LNCaP clone FGC (cell line): Measurements from ENCODE around the gene NF2.

Source experiments
- DNase-seq: peaks from one replicate; pipeline ENCODE4 v3.0.0-alpha.2; 2011; ENCODE audit warnings: low read depth
- H3K4me3 ChIP-seq: 2 replicates; pipeline ENCODE4 v1.5.1; 2011; ENCODE audit warnings: mild to moderate bottlenecking, low read depth, low read length, control low read depth
- CTCF ChIP-seq: IDR thresholded peaks from 2 replicates; pipeline ENCODE4 v1.5.1; 2012; ENCODE audit warnings: mild to moderate bottlenecking; ENCODE audit not compliant: control insufficient read depth, insufficient read depth; ENCODE audit errors: extremely low read depth

NF2 gene

GRCh38 chr22:29684244-29684643 lies 80.8 kb downstream of the NF2 start:
- no peak for TF ChIP-seq CTCF
- H3K4me3 ChIP-seq: no peak overlapping the region
- no peak for DNase-seq

- DNase-seq: no peak
- H3K4me3 ChIP-seq: no peak overlapping the region
- TF ChIP-seq CTCF: no peak
Observed at GRCh38 chr22:29689206-29689879, 85.9 kb downstream of the NF2 start.

GRCh38 chr22:29689880-29690213 lies 86.4 kb downstream of the NF2 start:
- peak; percentile 86 for TF ChIP-seq CTCF
- DNase-seq: no peak

GRCh38 chr22:29690476-29690875 lies 87.0 kb downstream of the NF2 start:
- no peak for DNase-seq
- H3K4me3 ChIP-seq: no peak overlapping the region
- TF ChIP-seq CTCF: no peak

More at GRCh38 chr22:29689880-29690213, 86.4 kb downstream of the NF2 start:
- H3K4me3 ChIP-seq: no peak overlapping the region

GRCh38 chr22:29691636-29692326 lies 88.3 kb downstream of the NF2 start:
- no peak for DNase-seq
- no peak for TF ChIP-seq CTCF
- H3K4me3 ChIP-seq: no peak overlapping the region

GRCh38 chr22:29692327-29692640 lies 88.9 kb downstream of the NF2 start:
- TF ChIP-seq CTCF: no peak
- DNase-seq: no peak
- H3K4me3 ChIP-seq: no peak overlapping the region

GRCh38 chr22:29693161-29693560 lies 89.7 kb downstream of the NF2 start:
- no peak for TF ChIP-seq CTCF
- H3K4me3 ChIP-seq: no peak overlapping the region
- no peak for DNase-seq
